AG10803 (cell line): ENCODE measurements around the gene MEIOSIN.

ENCODE experiments used
- DNase-seq: peaks from one replicate; pipeline ENCODE4 v3.0.0; 2010; ENCODE audit warnings: low read depth
- H3K4me3 ChIP-seq: 2 replicates; pipeline ENCODE4 v1.5.1; 2011; ENCODE audit warnings: mild to moderate bottlenecking, low read length, control low read depth
- CTCF ChIP-seq: conservative IDR thresholded peaks from 2 replicates; pipeline ENCODE4 v1.5.1; 2011; ENCODE audit warnings: mild to moderate bottlenecking, low read length, control low read depth, inconsistent platforms

MEIOSIN gene

GRCh38 chr19:45789035-45789786 is 56.0 kb downstream of the MEIOSIN start:
- DNase-seq = no peak
- TF ChIP-seq CTCF = no peak

GRCh38 chr19:45790942-45791341 is 57.7 kb downstream of the MEIOSIN start:
- no peak for DNase-seq
- H3K4me3 ChIP-seq = peak overlapping the region; percentile 88
- no peak for TF ChIP-seq CTCF

More at GRCh38 chr19:45789035-45789786, 56.0 kb downstream of the MEIOSIN start:
- H3K4me3 ChIP-seq = no peak overlapping the region

- peak overlapping the region; percentile 88 for H3K4me3 ChIP-seq
- no peak for TF ChIP-seq CTCF
- no peak for DNase-seq
Observed at GRCh38 chr19:45791744-45792469, 58.7 kb downstream of the MEIOSIN start.

GRCh38 chr19:45792470-45793177 is 59.4 kb downstream of the MEIOSIN start, which contains the start of gene DMWD:
DMWD (minus strand) TSS chr19:45792845; CDS start chr19:45792756, 89 bp downstream.
- TF ChIP-seq CTCF = no peak

GRCh38 chr19:45793178-45793564 is 59.9 kb downstream of the MEIOSIN start:
- DNase-seq = no peak
- H3K4me3 ChIP-seq = peak overlapping the region; percentile 31; the same call in 1 of the 2 replicates
- TF ChIP-seq CTCF = no peak

More at GRCh38 chr19:45792470-45793177, 59.4 kb downstream of the MEIOSIN start, which contains the start of gene DMWD:
- peak; percentile 98 for DNase-seq
- H3K4me3 ChIP-seq = peak within 1 kb of the TSS; percentile 88

- no peak for TF ChIP-seq CTCF
- H3K4me3 ChIP-seq = no peak overlapping the region
- DNase-seq = no peak
Observed at GRCh38 chr19:45793876-45794275, 60.6 kb downstream of the MEIOSIN start.
